Peyer's patch (tissue), 4 donors: ENCODE data around the gene ACACA. TPM values are rescaled to one million over a fixed set of nuclear protein-coding genes. Genes with fewer than 3 reads are reported as not detected.

ENCODE experiments used
- DNase-seq, 3 donors: peaks; one replicate each; pipeline ENCODE4 v3.0.0-alpha.2; 2017 to 2019
- H3K27ac ChIP-seq, 4 donors: fragments of 200-600 bp; sonication (generic); one replicate each; pipeline ENCODE4 v1.5.1; 2016 to 2019
- H3K27me3 ChIP-seq, 2 donors: fragments of 200-600 bp; sonication (generic); one replicate each; pipeline ENCODE4 v1.5.1; 2019
- H3K36me3 ChIP-seq, 3 donors: fragments of 200-600 bp; sonication (generic); one replicate each; pipeline ENCODE4 v1.5.1; 2016 to 2019
- H3K4me1 ChIP-seq, 4 donors: fragments of 200-600 bp; sonication (generic); one replicate each; pipeline ENCODE4 v1.5.1; 2016 to 2019
- H3K4me3 ChIP-seq, 4 donors: fragments of 200-600 bp; sonication (generic); 1 replicate in 3 of 4; 2 replicates in 1 of 4; pipeline ENCODE4 v1.5.1; 2016 to 2019; ENCODE audit warnings: mild to moderate bottlenecking in 1 of 4
- H3K9me3 ChIP-seq, 4 donors: fragments of 200-600 bp; sonication (generic); one replicate each; pipeline ENCODE4 v1.5.1; 2016 to 2019; ENCODE audit warnings: mild to moderate bottlenecking in 1 of 4
- CTCF ChIP-seq, 6 experiments: fragments of 450-650 bp in 4 of 6; fragments of 200-600 bp in 2 of 6; sonication (generic) in 1 of 6; IDR thresholded peaks; one replicate each; pipeline ENCODE4 v1.5.1; 2017 to 2019; ENCODE audit warnings: antibody characterized with exemption in 6 of 6, mild to moderate bottlenecking in 3 of 6, moderate library complexity in 1 of 6
- POLR2A ChIP-seq, 2 donors: fragments of 450-650 bp; IDR thresholded peaks; one replicate each; pipeline ENCODE4 v1.5.1; 2017; ENCODE audit warnings: antibody characterized with exemption in 2 of 2, mild to moderate bottlenecking in 2 of 2, moderate library complexity in 2 of 2
- total RNA-seq, 4 donors: library from RNA; depleted of rRNA; stranded (reverse); fragments of >200 nt; gene quantifications; one replicate each; pipeline ENCODE4 v1.1.0, GENCODE V29; 2016

Gene ACACA
- total RNA-seq, 4 donors from 2014 or later = 31.7 to 71.7 (median 43.0) TPM

- TF ChIP-seq CTCF (IDR thresholded peaks at IDR 0.05) (no peak), POLR2A (IDR thresholded peaks at IDR 0.05) (no peak)
- no peak for DNase-seq
- no peak overlapping the region for H3K27ac ChIP-seq
- no peak overlapping the region for H3K4me3 ChIP-seq
- H3K36me3 ChIP-seq = peaks cover 0 to 30% (median 0%) of the 10 kb centered on the region in 3 donors
- H3K9me3 ChIP-seq = no peaks in the 10 kb centered on the region
- no peaks in the 10 kb centered on the region for H3K4me1 ChIP-seq
- H3K27me3 ChIP-seq = no peaks in the 10 kb centered on the region
Observed at GRCh38 chr17:37256627-37257026, 150.0 kb downstream of the ACACA start.

GRCh38 chr17:37255432-37255831, 151.2 kb downstream of the ACACA start:
- TF ChIP-seq POLR2A (IDR thresholded peaks at IDR 0.05) (no peak), CTCF (IDR thresholded peaks at IDR 0.05) (no peak)
- no peak overlapping the region for H3K4me3 ChIP-seq
- H3K36me3 ChIP-seq = peaks cover 0 to 41% (median 0%) of the 10 kb centered on the region in 3 donors
- H3K27me3 ChIP-seq = no peaks in the 10 kb centered on the region
- no peaks in the 10 kb centered on the region for H3K4me1 ChIP-seq
- H3K27ac ChIP-seq = no peak overlapping the region
- no peak for DNase-seq
- H3K9me3 ChIP-seq = no peaks in the 10 kb centered on the region

- Histone ChIP-seq H3K36me3 (peaks cover 0 to 73% (median 0%) of the 10 kb centered on the region in 3 donors), H3K4me3 (no peak overlapping the region), H3K4me1 (no peaks in the 10 kb centered on the region), H3K27ac (no peak overlapping the region), H3K27me3 (no peaks in the 10 kb centered on the region), H3K9me3 (no peaks in the 10 kb centered on the region)
- TF ChIP-seq CTCF (IDR thresholded peaks at IDR 0.05) = no peak
- TF ChIP-seq POLR2A (IDR thresholded peaks at IDR 0.05) = no peak
- no peak for DNase-seq
Observed at GRCh38 chr17:37247825-37248224, 158.8 kb downstream of the ACACA start.

GRCh38 chr17:37246085-37246484, 160.6 kb downstream of the ACACA start:
- DNase-seq = no peak
- no peaks in the 10 kb centered on the region for H3K9me3 ChIP-seq
- H3K27ac ChIP-seq = no peak overlapping the region
- H3K27me3 ChIP-seq = no peaks in the 10 kb centered on the region
- peaks cover 0 to 85% (median 0%) of the 10 kb centered on the region in 3 donors for H3K36me3 ChIP-seq
- H3K4me3 ChIP-seq = no peak overlapping the region
- TF ChIP-seq CTCF (IDR thresholded peaks at IDR 0.05) (no peak), POLR2A (IDR thresholded peaks at IDR 0.05) (no peak)
- H3K4me1 ChIP-seq = no peaks in the 10 kb centered on the region

- H3K36me3 ChIP-seq = peaks cover 0 to 71% (median 0%) of the 10 kb centered on the region in 3 donors
- TF ChIP-seq POLR2A (IDR thresholded peaks at IDR 0.05) = no peak
- TF ChIP-seq CTCF (IDR thresholded peaks at IDR 0.05) = no peak
Observed at GRCh38 chr17:37240381-37240780, 166.3 kb downstream of the ACACA start.

More at GRCh38 chr17:37240381-37240780, 166.3 kb downstream of the ACACA start:
- no peaks in the 10 kb centered on the region for H3K27me3 ChIP-seq
- H3K4me3 ChIP-seq = no peak overlapping the region
- H3K27ac ChIP-seq = no peak overlapping the region
- no peaks in the 10 kb centered on the region for H3K9me3 ChIP-seq
- H3K4me1 ChIP-seq = no peaks in the 10 kb centered on the region
- no peak for DNase-seq
